Thymus (tissue), 11 donors: ENCODE measurements around the gene SASH1. TPM values are rescaled to one million over a fixed set of nuclear protein-coding genes. Genes with fewer than 3 reads are reported as not detected.
"Not testable (repeated sequence)": the region's sequence is repeated elsewhere in the genome, so short reads cannot be mapped to it uniquely, and the experiment has no call there.

Experiments used
- DNase-seq, 9 donors: peaks; one replicate each; pipeline ENCODE4 v3.0.0-alpha.2; 2013; ENCODE audit warnings: low spot score in 9 of 9, low read depth in 6 of 9, missing footprints in 1 of 9
- H3K27ac ChIP-seq, 2 donors: one replicate each; pipeline ENCODE4 v1.5.1; 2013; ENCODE audit warnings: control low read depth in 1 of 2, low read depth in 1 of 2, low read length in 1 of 2, mild to moderate bottlenecking in 1 of 2, moderate library complexity in 1 of 2
- H3K27me3 ChIP-seq, 2 donors: one replicate each; pipeline ENCODE4 v1.5.1; 2013; ENCODE audit warnings: low read length in 1 of 2; ENCODE audit not compliant: control insufficient read depth in 2 of 2, insufficient read depth in 1 of 2
- H3K36me3 ChIP-seq, 2 donors: one replicate each; pipeline ENCODE4 v1.5.1; 2013; ENCODE audit warnings: low read length in 1 of 2, mild to moderate bottlenecking in 1 of 2, moderate library complexity in 1 of 2; ENCODE audit not compliant: control insufficient read depth in 2 of 2, insufficient read depth in 2 of 2
- H3K4me1 ChIP-seq, 2 donors: one replicate each; pipeline ENCODE4 v1.5.1; 2013; ENCODE audit warnings: low read length in 2 of 2; ENCODE audit not compliant: control insufficient read depth in 2 of 2, insufficient read depth in 2 of 2
- H3K4me3 ChIP-seq, 2 donors: one replicate each; pipeline ENCODE4 v1.5.1; 2013; ENCODE audit warnings: low read length in 2 of 2, control low read depth in 1 of 2, mild to moderate bottlenecking in 1 of 2
- H3K9me3 ChIP-seq, 2 donors: one replicate each; pipeline ENCODE4 v1.5.1; 2013; ENCODE audit warnings: low read length in 1 of 2, mild to moderate bottlenecking in 1 of 2; ENCODE audit not compliant: control insufficient read depth in 2 of 2, insufficient read depth in 1 of 2
- WGBS: extraction: QIAGEN DNeasy Blood & Tissue Kit; methylation state at CpG from one replicate; pipeline ENCODE4 v1.1.7; 2013; 5-methylcytosine and 5-hydroxymethylcytosine counted together
- polyA plus RNA-seq: library from polyadenylated mRNA; stranded (reverse); fragments of 200-250 nt; gene quantifications from one replicate; pipeline ENCODE4 v1.2.3, GENCODE V29; 2013
- total RNA-seq: library from RNA; stranded (reverse); fragments of 120-200 nt; gene quantifications from one replicate; pipeline ENCODE4 v1.2.4, GENCODE V29; 2013
- donor health status: healthy.

SASH1 gene
- total and polyA plus RNA-seq, 2 donors, result 3.7 to 7.0 TPM

GRCh38 chr6:148351309-148351708 is 8.7 kb downstream of the SASH1 start:
- DNase-seq, result no peak
- Histone ChIP-seq H3K4me1 (no peaks in the 10 kb centered on the region), H3K9me3 (no peaks in the 10 kb centered on the region), H3K27me3 (peaks cover 0 to 2% of the 10 kb centered on the region in 2 donors), H3K4me3 (no peak overlapping the region), H3K36me3 (no peaks in the 10 kb centered on the region), H3K27ac (no peak overlapping the region)
- WGBS, result 94% methylated on average over 1 of the region's 1 CpG

DNA sequence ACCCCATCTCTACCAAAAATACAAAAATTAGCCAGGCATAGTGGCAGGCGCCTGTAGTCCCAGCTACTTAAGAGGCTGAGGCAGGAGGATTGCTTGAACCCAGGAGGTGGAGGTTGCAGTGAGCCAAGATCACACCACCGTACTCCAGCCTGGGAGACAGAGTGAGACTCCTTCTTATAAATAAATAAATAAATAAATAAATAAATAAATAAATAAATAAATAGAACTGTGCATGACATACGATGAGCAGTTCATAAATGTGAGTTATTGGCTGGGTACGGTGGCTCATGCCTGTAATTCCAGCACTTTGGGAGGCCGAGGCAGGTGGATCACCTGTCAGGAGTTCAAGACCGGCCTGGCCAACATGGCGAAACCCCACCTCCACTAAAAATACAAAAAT is 9.8 kb downstream of the SASH1 start:
- DNase-seq, H3K27me3 ChIP-seq, H3K9me3 ChIP-seq, H3K4me3 ChIP-seq, H3K36me3 ChIP-seq, H3K4me1 ChIP-seq, H3K27ac ChIP-seq: not testable (repeated sequence)
- WGBS, result 93% methylated on average over 7 of the region's 7 CpGs

DNA sequence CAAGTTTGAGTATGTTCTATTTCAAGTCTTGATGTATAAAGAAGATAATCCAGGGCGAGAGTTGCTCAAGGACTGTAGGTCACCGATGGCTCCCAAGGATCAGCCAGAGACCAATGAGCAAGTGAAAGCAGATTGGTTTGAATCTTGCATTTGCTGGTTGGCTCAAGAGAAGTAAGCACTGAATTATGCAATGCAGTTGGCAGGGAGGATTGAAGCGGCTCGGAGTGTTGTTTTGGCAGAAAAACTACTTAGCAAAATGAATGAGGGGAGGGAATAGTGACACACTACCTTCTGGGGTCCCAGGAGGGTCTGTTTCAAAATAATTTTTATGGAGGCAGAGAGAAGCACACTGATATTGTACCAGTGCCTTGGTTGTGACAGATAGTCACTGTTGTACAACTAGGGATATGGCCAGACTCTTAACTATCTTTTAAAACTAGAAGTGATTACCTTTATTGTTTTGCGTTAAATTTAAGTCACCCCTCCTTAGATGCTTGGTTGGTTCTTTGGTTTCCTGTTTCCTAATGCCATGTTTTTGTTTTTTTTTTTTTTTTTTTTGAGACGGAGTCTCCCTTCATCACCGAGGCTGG is 15.7 kb downstream of the SASH1 start:
- no peaks in the 10 kb centered on the region for H3K27me3 ChIP-seq
- H3K4me1 ChIP-seq, result no peaks in the 10 kb centered on the region
- no peak overlapping the region for H3K4me3 ChIP-seq
- no peaks in the 10 kb centered on the region for H3K36me3 ChIP-seq
- WGBS, result 95% methylated on average over 7 of the region's 7 CpGs
- no peaks in the 10 kb centered on the region for H3K9me3 ChIP-seq
- DNase-seq, result no peak
- no peak overlapping the region for H3K27ac ChIP-seq

GRCh38 chr6:148359228-148359627 is 16.6 kb downstream of the SASH1 start:
- H3K4me3 ChIP-seq, result no peak overlapping the region
- no peaks in the 10 kb centered on the region for H3K36me3 ChIP-seq
- H3K27ac ChIP-seq, result no peak overlapping the region
- no peaks in the 10 kb centered on the region for H3K4me1 ChIP-seq
- WGBS, result 98% methylated on average over 5 of the region's 5 CpGs
- H3K9me3 ChIP-seq, result no peaks in the 10 kb centered on the region
- no peaks in the 10 kb centered on the region for H3K27me3 ChIP-seq
- DNase-seq, result no peak

DNA sequence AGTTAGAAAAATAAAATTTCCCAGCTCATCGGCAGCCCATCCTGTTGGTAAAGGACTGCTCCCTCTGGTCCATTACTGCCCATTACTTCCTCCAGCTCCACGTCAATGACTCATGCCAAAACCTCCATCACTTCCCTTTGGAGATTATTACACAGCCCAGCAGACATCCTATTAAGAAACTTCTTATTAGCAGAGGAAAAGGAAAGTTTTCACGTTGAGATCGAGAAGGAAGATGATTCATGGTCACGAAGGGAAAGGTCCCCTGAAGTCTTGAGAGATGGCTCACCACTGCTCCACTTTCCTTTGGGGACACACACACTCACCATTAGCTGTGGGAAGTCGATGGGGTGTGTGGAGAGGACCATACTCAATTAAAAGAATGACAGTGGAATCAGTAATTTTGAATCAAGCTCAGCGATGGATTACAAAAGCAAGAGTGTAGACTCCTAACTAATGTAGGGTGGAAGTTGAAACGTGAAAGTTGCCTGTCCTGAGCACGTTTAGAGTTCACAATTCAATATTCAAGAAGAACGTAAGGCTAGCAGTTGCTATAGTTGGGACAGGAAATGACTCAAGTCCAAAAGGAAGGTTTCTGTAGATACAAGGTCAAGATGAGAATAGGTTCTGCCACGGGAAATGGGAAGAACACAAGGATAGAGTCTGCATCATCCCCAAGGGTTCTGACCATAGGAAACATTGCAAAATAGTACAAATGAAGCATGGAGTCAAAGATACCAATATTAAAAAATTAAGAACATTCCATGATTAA is 21.6 kb downstream of the SASH1 start:
- WGBS, result 29% methylated on average over 11 of the region's 11 CpGs
- no peak overlapping the region for H3K4me3 ChIP-seq
- H3K9me3 ChIP-seq, result no peaks in the 10 kb centered on the region
- peak overlapping the region in 1 of 2 donors; percentile 25 for H3K27ac ChIP-seq
- no peak for DNase-seq
- H3K27me3 ChIP-seq, result peaks cover 0 to 6% of the 10 kb centered on the region in 2 donors
- H3K36me3 ChIP-seq, result no peaks in the 10 kb centered on the region
- no peaks in the 10 kb centered on the region for H3K4me1 ChIP-seq

GRCh38 chr6:148365041-148365440 is 22.4 kb downstream of the SASH1 start:
- no peaks in the 10 kb centered on the region for H3K36me3 ChIP-seq
- H3K9me3 ChIP-seq, result no peaks in the 10 kb centered on the region
- H3K27me3 ChIP-seq, result peaks cover 0 to 6% of the 10 kb centered on the region in 2 donors
- no peak for DNase-seq
- H3K4me3 ChIP-seq, result no peak overlapping the region
- no peak overlapping the region for H3K27ac ChIP-seq
- 80% methylated on average over 3 of the region's 3 CpGs for WGBS
- no peaks in the 10 kb centered on the region for H3K4me1 ChIP-seq

- Histone ChIP-seq H3K4me3 (no peak overlapping the region), H3K4me1 (peaks cover 0 to 3% of the 10 kb centered on the region in 2 donors), H3K36me3 (no peaks in the 10 kb centered on the region), H3K9me3 (no peaks in the 10 kb centered on the region), H3K27ac (peak overlapping the region in 1 of 2 donors; percentile 8), H3K27me3 (peaks cover 0 to 6% of the 10 kb centered on the region in 2 donors)
- no peak for DNase-seq
- 6% methylated on average over 11 of the region's 11 CpGs for WGBS
Measured at GRCh38 chr6:148367411-148368024, 24.9 kb downstream of the SASH1 start.

- H3K4me3 ChIP-seq, result no peak overlapping the region
- no peak overlapping the region for H3K27ac ChIP-seq
- DNase-seq, result no peak
- peaks cover 0 to 3% of the 10 kb centered on the region in 2 donors for H3K4me1 ChIP-seq
- H3K9me3 ChIP-seq, result no peaks in the 10 kb centered on the region
- H3K36me3 ChIP-seq, result no peaks in the 10 kb centered on the region
- 98% methylated on average over 2 of the region's 2 CpGs for WGBS
- peaks cover 0 to 6% of the 10 kb centered on the region in 2 donors for H3K27me3 ChIP-seq
Measured at GRCh38 chr6:148370176-148370575, 27.5 kb downstream of the SASH1 start.

DNA sequence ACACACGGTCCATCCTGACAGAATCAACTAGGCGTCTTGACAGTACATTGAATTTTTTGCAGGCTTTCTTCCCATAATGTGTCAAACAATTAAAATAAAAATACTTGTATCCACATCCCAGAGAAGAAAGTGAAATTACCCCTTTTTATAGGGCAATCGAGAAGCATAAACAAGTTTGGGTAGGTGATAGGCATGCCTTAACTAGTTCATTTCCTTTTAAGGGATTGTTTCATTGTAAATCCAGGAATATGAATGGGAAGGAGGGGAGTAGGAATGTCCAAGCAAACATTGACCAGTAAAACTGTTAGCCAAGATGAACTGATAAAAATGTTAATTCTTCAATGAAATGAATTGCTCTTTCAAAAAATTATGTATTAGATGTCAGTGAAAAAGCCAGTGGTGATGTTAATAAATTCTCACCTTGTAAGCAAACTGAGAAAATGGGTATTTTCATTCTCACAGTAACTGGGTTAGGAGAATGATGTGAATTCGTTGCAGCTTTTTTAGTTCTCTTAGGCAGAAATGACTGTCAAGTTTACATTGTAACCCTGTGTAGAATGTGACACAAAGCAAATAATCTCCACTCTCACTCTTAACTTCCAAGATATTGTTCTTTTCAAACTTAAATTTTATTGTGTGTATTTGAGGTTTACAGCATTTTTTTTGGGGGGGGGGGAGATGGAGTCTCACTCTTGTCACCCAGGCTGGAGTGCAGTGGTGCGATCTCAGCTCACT is 31.6 kb downstream of the SASH1 start:
- Histone ChIP-seq H3K4me1 (peaks cover 0 to 3% of the 10 kb centered on the region in 2 donors), H3K27ac (no peak overlapping the region), H3K4me3 (no peak overlapping the region), H3K9me3 (no peaks in the 10 kb centered on the region), H3K36me3 (no peaks in the 10 kb centered on the region), H3K27me3 (no peaks in the 10 kb centered on the region)
- 90% methylated on average over 5 of the region's 5 CpGs for WGBS
- DNase-seq, result no peak
